GM21390 (cell line): ENCODE results near the gene SLC6A8.
"Not testable (repeated sequence)": the region's sequence is repeated elsewhere in the genome, so short reads cannot be mapped to it uniquely, and the experiment has no call there.

ENCODE experiments used
- ATAC-seq: cut with Tn5 transposase; IDR thresholded peaks from one replicate; pipeline ENCODE4 v1.9.1; 2021; ENCODE audit not compliant: unreplicated experiment

Gene SLC6A8

DNA sequence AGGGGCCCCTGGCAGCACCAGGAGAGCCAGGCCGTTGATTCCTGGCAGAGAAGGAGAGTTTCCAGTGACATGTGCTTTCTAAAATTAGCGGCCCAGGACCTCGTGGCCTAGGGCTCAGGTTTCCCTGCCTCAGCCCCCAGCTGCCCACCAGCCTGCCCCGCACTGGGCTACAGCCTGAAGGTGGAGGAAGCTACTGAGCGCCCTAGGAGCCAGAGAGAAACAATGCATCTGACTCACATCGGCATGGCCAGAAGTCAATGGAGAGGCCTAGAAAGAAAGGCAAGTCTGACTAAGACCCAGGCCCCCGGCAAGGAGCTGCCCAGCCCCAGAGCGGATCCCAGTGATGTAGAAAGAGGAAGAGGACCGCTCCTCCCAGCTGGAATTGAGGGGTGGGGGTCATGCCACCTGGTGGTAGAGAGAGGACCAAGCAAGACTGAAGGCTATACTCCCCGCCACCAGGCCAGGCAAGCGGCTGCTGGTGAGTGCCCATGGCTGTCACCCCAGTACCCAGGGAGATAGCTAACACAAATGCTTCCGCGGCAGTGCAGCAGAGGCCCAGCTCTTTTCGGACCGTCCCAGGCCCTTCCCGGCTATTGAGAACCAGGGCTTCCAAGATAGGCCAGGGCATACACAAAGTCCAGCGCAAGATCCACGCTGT, 17.8 kb downstream of the SLC6A8 start:
- ATAC-seq: not testable (repeated sequence)

DNA sequence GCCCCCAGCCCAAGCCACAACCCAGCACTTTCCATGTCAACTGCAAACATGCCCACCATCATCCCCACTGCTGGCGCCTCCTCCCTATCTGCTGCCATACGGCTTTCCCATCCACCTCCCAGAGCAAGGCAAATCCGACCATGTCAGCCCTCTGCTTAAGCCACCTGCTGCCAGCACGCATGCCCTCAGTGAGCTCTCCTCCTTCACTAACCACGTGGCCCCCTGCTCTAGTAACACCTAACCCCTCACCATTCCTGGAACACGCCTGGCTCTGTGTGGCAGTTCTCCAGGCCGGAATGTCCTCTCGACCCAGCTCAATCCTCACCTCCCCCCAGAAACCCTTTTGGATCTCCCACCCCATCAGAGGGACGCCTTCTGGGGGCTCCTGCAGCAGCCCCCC, 19.1 kb downstream of the SLC6A8 start:
- no peak for ATAC-seq

GRCh38 chrX:153707406-153707805, 19.7 kb downstream of the SLC6A8 start:
- ATAC-seq: no peak

- ATAC-seq: no peak
Observed at GRCh38 chrX:153708415-153708814, 20.7 kb downstream of the SLC6A8 start.

DNA sequence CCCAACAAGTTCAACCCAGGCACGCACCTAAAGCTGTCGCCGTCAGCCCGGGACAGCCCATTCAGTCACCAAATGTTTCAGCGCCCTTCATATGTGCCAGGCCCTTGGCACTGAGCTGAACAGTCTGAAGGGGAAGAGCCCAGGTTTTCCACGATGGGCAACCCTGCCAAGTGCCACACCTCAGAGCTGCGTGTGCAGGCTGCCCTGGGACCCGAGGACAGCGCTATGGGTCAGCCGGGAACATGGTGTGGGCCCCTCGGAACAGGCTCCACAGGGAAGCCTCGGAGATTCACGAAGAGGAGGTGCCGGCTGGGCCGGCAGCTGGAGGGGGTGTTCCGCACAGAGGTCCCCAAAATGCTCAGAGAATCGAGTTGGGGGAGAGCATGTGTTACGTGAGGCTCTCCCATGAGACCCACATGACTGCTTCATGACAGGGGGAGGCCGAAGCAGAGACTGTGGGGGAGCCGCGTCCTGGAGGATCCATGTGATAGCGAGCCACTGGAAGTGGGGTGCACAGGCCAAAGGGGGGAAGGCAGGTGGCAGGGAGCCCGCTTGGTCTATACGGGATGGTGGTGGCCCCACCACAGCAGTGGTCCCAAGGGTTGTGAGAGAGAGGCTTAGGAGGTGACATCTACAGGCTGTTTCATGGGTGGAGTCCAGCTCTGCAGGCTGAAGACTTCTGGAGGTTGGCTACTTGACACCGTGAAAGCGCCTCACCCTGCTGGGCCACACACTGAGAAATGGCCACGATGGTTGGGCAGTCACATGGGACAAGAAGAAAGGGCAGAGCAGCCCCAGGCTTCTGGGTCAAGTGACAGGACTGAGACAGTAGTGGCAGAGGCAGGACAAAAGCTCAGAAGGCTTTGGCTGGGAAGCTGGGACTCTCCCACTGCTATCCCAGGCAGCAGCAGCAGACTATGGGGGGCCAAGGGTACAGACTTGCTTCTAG, 22.3 kb downstream of the SLC6A8 start:
- no peak for ATAC-seq

DNA sequence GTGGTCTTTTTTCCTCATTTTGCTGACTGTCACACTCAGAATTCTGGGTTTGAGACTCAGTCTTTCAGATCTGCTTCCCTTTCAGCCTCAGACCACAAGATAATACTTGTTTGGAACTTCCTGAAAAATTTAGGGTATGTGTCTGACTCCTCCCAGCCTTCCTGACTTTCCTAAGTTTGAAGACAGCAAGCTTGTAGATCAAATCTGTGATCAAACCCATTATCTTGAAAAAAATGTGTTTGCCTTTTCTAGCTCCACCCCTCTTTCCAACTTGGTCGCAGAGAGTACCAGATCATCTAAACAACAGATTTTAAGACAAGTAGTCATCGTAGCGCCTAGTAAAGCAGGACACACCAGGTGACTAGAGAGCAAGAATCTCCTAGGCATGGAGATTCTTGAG, 26.5 kb downstream of the SLC6A8 start:
- ATAC-seq: no peak

DNA sequence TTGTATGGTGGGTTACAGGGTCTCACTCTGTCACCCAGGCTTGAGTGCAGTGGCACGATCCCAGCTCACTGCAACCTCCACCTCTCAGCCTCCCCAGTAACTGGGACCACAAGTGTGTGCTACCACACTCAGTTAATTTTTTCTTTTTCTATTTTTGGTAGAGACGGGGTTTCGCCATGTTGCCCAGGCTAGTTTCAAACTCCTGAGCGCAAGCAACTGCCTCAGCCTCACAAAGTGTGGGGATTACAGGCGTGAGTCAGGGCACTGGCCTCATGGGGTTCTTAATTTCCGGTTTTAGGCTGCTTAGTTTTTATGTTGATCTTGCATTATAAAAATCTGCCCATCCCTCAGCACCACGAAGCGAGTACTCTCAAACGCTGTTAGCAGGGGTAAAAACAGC, 29.7 kb downstream of the SLC6A8 start:
- no peak for ATAC-seq

GRCh38 chrX:153719238-153719637, 31.5 kb downstream of the SLC6A8 start:
- ATAC-seq: no peak

DNA sequence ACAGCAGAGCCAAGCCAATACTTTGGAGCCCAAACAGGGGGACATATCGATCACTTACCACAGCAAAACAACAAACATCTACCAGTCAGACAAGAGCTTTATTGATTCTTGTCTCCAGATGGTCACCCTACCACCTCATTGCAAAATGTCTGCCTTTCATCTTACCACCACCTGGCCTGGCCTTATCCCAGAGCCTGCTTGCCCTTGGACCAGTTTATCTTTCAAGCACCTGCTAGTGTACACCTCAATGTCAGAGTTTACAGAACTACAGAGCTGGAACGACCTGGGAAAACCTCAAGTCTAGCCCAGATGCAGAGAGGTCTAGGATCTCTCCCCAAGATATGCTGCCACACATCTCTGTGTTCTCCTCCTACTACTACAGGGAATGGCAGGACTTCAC, 32.0 kb downstream of the SLC6A8 start:
- no peak for ATAC-seq

DNA sequence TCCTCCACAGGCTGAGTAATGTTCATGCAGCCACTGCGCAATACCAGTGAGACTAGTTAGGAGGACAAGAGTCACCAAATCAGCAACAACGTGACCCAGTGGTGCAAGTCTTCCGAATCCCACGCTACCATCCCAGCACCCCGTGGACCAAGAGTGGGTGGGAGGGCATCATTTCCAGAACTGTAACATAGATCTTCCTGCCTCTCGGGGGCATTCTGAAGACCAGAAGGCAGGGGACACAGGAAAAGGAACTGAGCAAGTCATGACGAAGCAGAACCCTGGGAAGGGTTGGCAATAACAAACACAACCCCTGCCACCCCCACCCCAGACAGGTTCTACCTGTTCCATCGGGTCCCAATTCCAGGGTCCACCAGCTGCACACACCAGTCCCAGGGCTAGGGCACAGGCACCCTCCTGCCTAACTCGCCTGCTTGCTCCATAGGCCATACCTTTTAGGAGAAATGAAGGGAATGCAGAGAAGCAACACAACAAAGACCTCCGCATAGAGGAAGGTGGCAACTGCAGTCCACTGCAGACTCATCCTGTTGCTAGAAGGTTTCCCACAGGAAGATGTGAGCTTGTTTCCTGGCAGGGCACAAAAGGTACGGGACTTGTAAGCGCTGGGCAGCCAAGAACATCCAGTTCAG, 35.1 kb downstream of the SLC6A8 start:
- no peak for ATAC-seq

- ATAC-seq: peak; percentile 37
Observed at GRCh38 chrX:153723351-153724251, 35.9 kb downstream of the SLC6A8 start.

GRCh38 chrX:153724252-153725038, 36.7 kb downstream of the SLC6A8 start, which contains the start of the genes ABCD1 and BCAP31:
ABCD1 (plus strand) TSS chrX:153724856; CDS start chrX:153725267, 411 bp downstream.
BCAP31 (minus strand) TSS chrX:153724387; CDS start chrX:153723244, 1,143 bp downstream.
- peak; percentile 54 for ATAC-seq

GRCh38 chrX:153725039-153725831, 37.5 kb downstream of the SLC6A8 start:
- peak; percentile 4 for ATAC-seq

DNA sequence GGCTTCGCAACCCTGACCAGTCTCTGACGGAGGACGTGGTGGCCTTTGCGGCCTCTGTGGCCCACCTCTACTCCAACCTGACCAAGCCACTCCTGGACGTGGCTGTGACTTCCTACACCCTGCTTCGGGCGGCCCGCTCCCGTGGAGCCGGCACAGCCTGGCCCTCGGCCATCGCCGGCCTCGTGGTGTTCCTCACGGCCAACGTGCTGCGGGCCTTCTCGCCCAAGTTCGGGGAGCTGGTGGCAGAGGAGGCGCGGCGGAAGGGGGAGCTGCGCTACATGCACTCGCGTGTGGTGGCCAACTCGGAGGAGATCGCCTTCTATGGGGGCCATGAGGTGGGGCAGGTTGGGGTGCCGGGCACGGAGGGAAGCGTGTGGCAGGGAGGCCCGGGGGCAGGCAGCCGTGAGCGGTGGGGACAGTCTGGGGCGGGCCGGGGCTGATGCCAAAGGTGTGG, 38.1 kb downstream of the SLC6A8 start:
- ATAC-seq: no peak

DNA sequence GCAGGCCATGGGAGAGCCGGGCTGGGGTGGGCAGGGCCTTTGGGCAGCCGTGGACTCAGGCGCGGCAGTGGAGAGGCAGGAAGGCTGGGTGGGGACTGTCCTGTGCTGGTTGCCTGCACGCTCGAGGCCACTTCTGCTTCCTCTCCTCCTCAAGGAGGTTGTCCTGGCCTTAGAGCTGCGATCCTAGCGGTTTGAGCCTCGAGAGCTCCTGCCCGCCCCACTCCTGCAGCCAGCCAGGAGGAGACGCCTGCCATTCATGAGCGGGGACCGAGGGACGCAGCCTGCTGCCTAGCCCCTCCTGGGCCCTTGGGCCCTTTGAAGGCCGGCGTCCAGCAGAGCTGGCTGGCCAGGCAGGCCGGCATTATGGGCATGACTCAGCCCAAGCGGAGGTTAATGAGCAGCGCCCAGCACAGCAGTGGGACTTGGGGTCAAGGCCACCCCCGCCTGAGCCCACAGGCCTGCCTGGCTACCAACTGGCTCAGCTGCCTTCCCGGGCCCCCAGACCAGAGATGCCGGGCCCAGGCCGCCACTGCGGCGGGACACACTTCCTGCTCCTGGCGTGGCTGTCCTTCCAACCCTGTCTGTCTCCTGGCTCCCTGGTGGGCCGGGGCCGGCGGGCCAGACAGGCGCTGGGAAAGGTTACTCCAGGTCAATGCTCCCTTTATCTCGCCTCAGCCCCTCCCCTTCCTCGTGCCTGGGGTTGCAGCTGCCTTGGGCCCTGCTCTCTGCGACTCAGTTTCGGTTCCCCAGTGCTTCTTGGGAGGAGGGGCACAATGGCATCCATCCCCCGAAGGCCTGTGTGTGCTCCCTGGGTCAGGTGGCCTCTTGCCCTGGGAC, 38.8 kb downstream of the SLC6A8 start:
- ATAC-seq: peak; percentile 42

- ATAC-seq: no peak
Observed at GRCh38 chrX:153727123-153727931, 39.6 kb downstream of the SLC6A8 start.

- no peak for ATAC-seq
Observed at GRCh38 chrX:153728095-153728494, 40.4 kb downstream of the SLC6A8 start.
